Activated CD8-positive, alpha-beta memory T cell treated with anti-CD3 and anti-CD28 coated beads, Interleukin-2, amount 50 U/mL, for 1 hour (primary cell): ENCODE measurements around the gene PRR29.

ENCODE experiments used
- DNase-seq: peaks from one replicate; pipeline ENCODE4 v3.0.0-alpha.2; 2020; ENCODE audit errors: extremely low read depth

PRR29 gene

GRCh38 chr17:64042700-64043485 lies 44.7 kb downstream of the PRR29 start:
- DNase-seq: no peak

GRCh38 chr17:64045176-64045575 lies 47.0 kb downstream of the PRR29 start:
- DNase-seq: no peak

- no peak for DNase-seq
Measured at GRCh38 chr17:64048805-64049204, 50.7 kb downstream of the PRR29 start.

- no peak for DNase-seq
Measured at GRCh38 chr17:64051153-64051552, 53.0 kb downstream of the PRR29 start.

DNA sequence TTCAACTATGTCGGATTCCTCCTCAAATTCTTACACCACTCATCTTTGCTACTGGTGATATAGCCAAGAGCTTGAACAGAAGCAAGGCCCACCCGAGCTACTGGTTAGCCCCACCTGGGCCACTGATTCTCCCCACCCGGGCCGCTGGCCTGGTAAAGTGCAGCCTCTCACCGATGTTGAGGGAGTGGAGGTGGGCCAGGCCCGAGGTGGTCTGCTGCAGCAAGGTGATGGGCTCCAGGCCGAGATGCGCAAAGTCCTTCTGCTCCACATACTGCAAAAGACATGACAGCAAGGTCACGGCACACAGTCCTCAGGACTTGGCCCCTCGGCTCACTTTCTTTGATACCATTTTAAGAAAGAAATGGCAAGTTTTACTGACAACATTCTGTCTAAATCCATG lies 55.0 kb downstream of the PRR29 start:
- no peak for DNase-seq
